ENCODE measurements around the gene SAMD4B.
"Not testable (repeated sequence)": the region's sequence is repeated elsewhere in the genome, so short reads cannot be mapped to it uniquely, and the experiment has no call there.

SAMD4B gene

GRCh38 chr19:39314016-39314728 is 28.0 kb upstream of the SAMD4B start:
- DNase-seq, result no peak

- DNase-seq, result no peak
Measured at GRCh38 chr19:39315933-39316332, 26.3 kb upstream of the SAMD4B start.

GRCh38 chr19:39316627-39317321 is 25.4 kb upstream of the SAMD4B start:
- no peak for DNase-seq

GRCh38 chr19:39317476-39317875 is 24.7 kb upstream of the SAMD4B start:
- no peak for DNase-seq

GRCh38 chr19:39318071-39318470 is 24.1 kb upstream of the SAMD4B start:
- no peak for DNase-seq

GRCh38 chr19:39318690-39319089 is 23.5 kb upstream of the SAMD4B start:
- DNase-seq, result no peak

- DNase-seq, result no peak
Measured at GRCh38 chr19:39319098-39319891, 22.9 kb upstream of the SAMD4B start.

- DNase-seq, result no peak
Measured at GRCh38 chr19:39319892-39320248, 22.4 kb upstream of the SAMD4B start.

GRCh38 chr19:39321117-39321831 is 20.9 kb upstream of the SAMD4B start:
- DNase-seq, result no peak

- no peak for DNase-seq
Measured at GRCh38 chr19:39321832-39322176, 20.4 kb upstream of the SAMD4B start.

GRCh38 chr19:39324242-39324842 is 17.9 kb upstream of the SAMD4B start:
- no peak for DNase-seq

GRCh38 chr19:39325778-39326665 is 16.2 kb upstream of the SAMD4B start:
- no peak for DNase-seq

GRCh38 chr19:39327363-39328045 is 14.7 kb upstream of the SAMD4B start:
- no peak for DNase-seq

GRCh38 chr19:39328046-39328705 is 14.0 kb upstream of the SAMD4B start:
- peak; percentile 26 for DNase-seq

GRCh38 chr19:39329948-39330347 is 12.3 kb upstream of the SAMD4B start:
- no peak for DNase-seq

- no peak for DNase-seq
Measured at GRCh38 chr19:39332293-39332692, 9.9 kb upstream of the SAMD4B start.

- DNase-seq, result not testable (repeated sequence)
Measured at GRCh38 chr19:39332738-39333137, 9.5 kb upstream of the SAMD4B start.

GRCh38 chr19:39333507-39333906 is 8.7 kb upstream of the SAMD4B start:
- DNase-seq, result no peak

- no peak for DNase-seq
Measured at GRCh38 chr19:39334444-39334976, 7.7 kb upstream of the SAMD4B start.

- DNase-seq, result no peak
Measured at GRCh38 chr19:39335168-39335548, 7.1 kb upstream of the SAMD4B start.

Measured in NCI-H2029 treated with DMSO at 0.1 percent for 48 hours (cell line).